Hepatocyte (in vitro differentiated cells): ENCODE results near the gene AK5. TPM values are rescaled to one million over a fixed set of nuclear protein-coding genes. Genes with fewer than 3 reads are reported as not detected.

ENCODE experiments used
- DNase-seq: peaks from one replicate; pipeline ENCODE4 v3.0.0-alpha.2; 2016; ENCODE audit warnings: low spot score
- H2AFZ ChIP-seq: fragments of 200-600 bp; sonication (generic); 2 replicates; pipeline ENCODE4 v1.6.0; 2016; ENCODE audit warnings: antibody characterized with exemption, mild to moderate bottlenecking
- H3K27ac ChIP-seq: fragments of 200-600 bp; sonication (generic); 2 replicates; pipeline ENCODE4 v1.5.1; 2016; ENCODE audit warnings: mild to moderate bottlenecking
- H3K27me3 ChIP-seq: fragments of 200-600 bp; sonication (generic); 2 replicates; pipeline ENCODE4 v1.6.1; 2016
- H3K36me3 ChIP-seq: fragments of 200-600 bp; sonication (generic); replicated peaks from 2 replicates; pipeline ENCODE4 v1.5.1; 2016; ENCODE audit warnings: low read depth; ENCODE audit not compliant: insufficient read depth
- H3K4me1 ChIP-seq: fragments of 200-600 bp; sonication (generic); 2 replicates; pipeline ENCODE4 v1.5.1; 2016; ENCODE audit warnings: mild to moderate bottlenecking, moderate library complexity; ENCODE audit not compliant: insufficient read depth
- H3K4me2 ChIP-seq: fragments of 200-600 bp; sonication (generic); 2 replicates; pipeline ENCODE4 v1.6.0; 2016
- H3K4me3 ChIP-seq: fragments of 200-600 bp; sonication (generic); 2 replicates; pipeline ENCODE4 v1.5.1; 2016; ENCODE audit warnings: mild to moderate bottlenecking
- H3K79me2 ChIP-seq: fragments of 200-600 bp; sonication (generic); 2 replicates; pipeline ENCODE4 v1.6.0; 2017; ENCODE audit warnings: mild to moderate bottlenecking
- H3K9me2 ChIP-seq: fragments of 200-600 bp; sonication (generic); replicated peaks from 2 replicates; pipeline ENCODE4 v1.6.0; 2017; ENCODE audit warnings: mild to moderate bottlenecking; ENCODE audit not compliant: insufficient read depth
- H3K9me3 ChIP-seq: fragments of 200-600 bp; sonication (generic); 2 replicates; pipeline ENCODE4 v1.5.1; 2016; ENCODE audit warnings: low read depth, mild to moderate bottlenecking
- H4K20me1 ChIP-seq: fragments of 200-600 bp; sonication (generic); 2 replicates; pipeline ENCODE4 v1.6.0; 2016; ENCODE audit warnings: mild to moderate bottlenecking; ENCODE audit not compliant: insufficient read depth, poor library complexity, severe bottlenecking
- CTCF ChIP-seq: fragments of 200-600 bp; sonication (generic); IDR thresholded peaks from 2 replicates; pipeline ENCODE4 v1.5.1; 2016; ENCODE audit warnings: antibody characterized with exemption, mild to moderate bottlenecking; ENCODE audit not compliant: poor library complexity
- EZH2 ChIP-seq: fragments of 200-600 bp; sonication (generic); IDR thresholded peaks from 2 replicates; pipeline ENCODE4 v1.6.1; 2016; ENCODE audit warnings: antibody characterized with exemption, mild to moderate bottlenecking, borderline replicate concordance
- EZH2phosphoT487 ChIP-seq: fragments of 200-600 bp; sonication (generic); IDR thresholded peaks from one replicate; pipeline ENCODE4 v1.6.1; 2018; ENCODE audit warnings: antibody characterized with exemption, mild to moderate bottlenecking, low read depth, moderate library complexity; ENCODE audit not compliant: unreplicated experiment, severe bottlenecking
- whole genome bisulfite sequencing: methylation state at CpG from one replicate; pipeline ENCODE4 v1.1.6; 2016; ENCODE audit warnings: low lambda C conversion rate; ENCODE audit errors: missing lambda C conversion rate; 5-methylcytosine and 5-hydroxymethylcytosine counted together
- polyA plus RNA-seq: library from polyadenylated mRNA; unstranded; fragments of >200 nt; fragmentation: Nextera tagmentation; extraction: Ambion mirVana; gene quantifications from 2 replicates; pipeline ENCODE4 v1.2.1, GENCODE V29; 2016
- total RNA-seq: library from RNA; depleted of rRNA; stranded (reverse); fragments of >200 nt; gene quantifications from 2 replicates; pipeline ENCODE4 v1.2.3, GENCODE V29; 2014

AK5 gene
- total and polyA plus RNA-seq, 2 experiments from 2014 or later, result 0.05 TPM; not detected in 1

- no peak for TF ChIP-seq EZH2phosphoT487
- no peak for TF ChIP-seq CTCF
- Histone ChIP-seq H3K4me3 (no peak overlapping the region), H3K4me1 (no peaks in the 10 kb centered on the region), H3K9me3 (no peaks in the 10 kb centered on the region), H3K27me3 (no peaks in the 10 kb centered on the region), H3K36me3 (no peaks in the 10 kb centered on the region), H3K4me2 (no peak overlapping the region), H3K9me2 (no peaks in the 10 kb centered on the region), H3K79me2 (no peaks in the 10 kb centered on the region), H3K27ac (no peak overlapping the region), H2AFZ (no peak overlapping the region), H4K20me1 (no peaks in the 10 kb centered on the region)
- no peak for DNase-seq
Measured at GRCh38 chr1:77395051-77395450, 113.2 kb downstream of the AK5 start.

- TF ChIP-seq EZH2phosphoT487, result no peak
- no peak for TF ChIP-seq EZH2
- TF ChIP-seq CTCF, result no peak
- H3K4me2 ChIP-seq, result no peak overlapping the region
- no peaks in the 10 kb centered on the region for H3K36me3 ChIP-seq
- no peaks in the 10 kb centered on the region for H3K4me1 ChIP-seq
- no peaks in the 10 kb centered on the region for H3K9me2 ChIP-seq
- no peaks in the 10 kb centered on the region for H3K79me2 ChIP-seq
- H3K27me3 ChIP-seq, result no peaks in the 10 kb centered on the region
- no peak overlapping the region for H3K4me3 ChIP-seq
- no peak for DNase-seq
- no peak overlapping the region for H2AFZ ChIP-seq
- no peak overlapping the region for H3K27ac ChIP-seq
- 59% methylated on average over 3 of the region's 3 CpGs for WGBS
- no peaks in the 10 kb centered on the region for H3K9me3 ChIP-seq
- H4K20me1 ChIP-seq, result no peaks in the 10 kb centered on the region
Measured at GRCh38 chr1:77398152-77398551, 116.3 kb downstream of the AK5 start.

- Histone ChIP-seq H2AFZ (no peak overlapping the region), H3K4me3 (no peak overlapping the region), H3K9me3 (no peaks in the 10 kb centered on the region), H3K27me3 (no peaks in the 10 kb centered on the region), H3K79me2 (no peaks in the 10 kb centered on the region), H3K4me2 (no peak overlapping the region), H3K4me1 (no peaks in the 10 kb centered on the region), H3K9me2 (no peaks in the 10 kb centered on the region), H4K20me1 (no peaks in the 10 kb centered on the region), H3K36me3 (no peaks in the 10 kb centered on the region), H3K27ac (no peak overlapping the region)
- TF ChIP-seq EZH2phosphoT487 (no peak), CTCF (no peak), EZH2 (no peak)
- DNase-seq, result no peak
- 71% methylated on average over 6 of the region's 6 CpGs for WGBS
Measured at GRCh38 chr1:77399250-77400086, 117.6 kb downstream of the AK5 start.
